Lower lobe of right lung (tissue), 2 donors: ENCODE results near the gene LINGO4. TPM values are rescaled to one million over a fixed set of nuclear protein-coding genes. Genes with fewer than 3 reads are reported as not detected.
A peak's percentile ranks its signal among the peaks of the same experiment; 100 is the strongest.
"Not testable (repeated sequence)": the region's sequence is repeated elsewhere in the genome, so short reads cannot be mapped to it uniquely, and the experiment has no call there.

Experiments
- ATAC-seq, 2 donors: fragments of 200-7000 bp; cut with Tn5 transposase; one replicate each; pipeline ENCODE4 v1.9.1; 2020 to 2022; ENCODE audit warnings: mild to moderate bottlenecking in 2 of 2, moderate library complexity in 2 of 2
- DNase-seq: peaks from one replicate; pipeline ENCODE4 v3.0.0-alpha.2; 2020
- H3K27ac ChIP-seq: fragments of 200-600 bp; one replicate; pipeline ENCODE4 v1.8.0; 2022
- H3K27me3 ChIP-seq: fragments of 200-600 bp; one replicate; pipeline ENCODE4 v1.8.0; 2022; ENCODE audit warnings: low read depth
- H3K36me3 ChIP-seq: fragments of 200-600 bp; one replicate; pipeline ENCODE4 v1.8.0; 2022; ENCODE audit warnings: mild to moderate bottlenecking
- H3K4me1 ChIP-seq: fragments of 200-600 bp; one replicate; pipeline ENCODE4 v1.8.0; 2022
- H3K4me3 ChIP-seq: fragments of 200-600 bp; one replicate; pipeline ENCODE4 v1.8.0; 2022; ENCODE audit warnings: mild to moderate bottlenecking
- H3K9me3 ChIP-seq: fragments of 200-600 bp; one replicate; pipeline ENCODE4 v1.8.0; 2022
- CTCF ChIP-seq: fragments of 200-600 bp; IDR thresholded peaks from one replicate; pipeline ENCODE4 v1.8.0; 2022; ENCODE audit warnings: antibody characterized with exemption, mild to moderate bottlenecking
- intact Hi-C: fragments of 100-400 bp; cut with DNase I; formaldehyde crosslinking; loops from one replicate; pipeline ENCODE4 v1.11.0; 2022
- total RNA-seq: library from RNA; stranded (reverse); fragmentation: NEBNext Ultra II Directional; extraction: Animal tissue kit (Norgen Biotek cat#: 25700); gene quantifications from one replicate; pipeline ENCODE4 v1.2.1, GENCODE V29; 2021
- donor health status: DM: no; HTN: yes; CAD: no; lungs with severe emphysema.

The LINGO4 gene
- total RNA-seq, 1 donor from 2014 or later = 0.50 TPM

- Histone ChIP-seq H3K36me3 (peaks cover 49% of the 10 kb centered on the region), H3K4me3 (no peak overlapping the region), H3K4me1 (no peaks in the 10 kb centered on the region), H3K9me3 (no peaks in the 10 kb centered on the region), H3K27ac (no peak overlapping the region), H3K27me3 (no peaks in the 10 kb centered on the region)
- intact Hi-C loops = no loop called here
- TF ChIP-seq CTCF = no peak
- ATAC-seq (peak; percentile 11 to 24), DNase-seq (no peak)
These were observed 31.5 kb downstream of the LINGO4 start for GRCh38 chr1:151773702-151774101.

GRCh38 chr1:151769270-151769669 is 35.9 kb downstream of the LINGO4 start:
- ATAC-seq, DNase-seq, H3K27ac ChIP-seq, H3K36me3 ChIP-seq, H3K9me3 ChIP-seq, H3K4me1 ChIP-seq, intact Hi-C loops, H3K4me3 ChIP-seq, H3K27me3 ChIP-seq: not testable (repeated sequence)

GRCh38 chr1:151768351-151769066 is 36.7 kb downstream of the LINGO4 start:
- H3K36me3 ChIP-seq, intact Hi-C loops, H3K4me3 ChIP-seq, DNase-seq, H3K9me3 ChIP-seq, H3K27me3 ChIP-seq: not testable (repeated sequence)
- ATAC-seq = peak; percentile 79 to 84
- H3K27ac ChIP-seq = peak overlapping the region; percentile 47
- H3K4me1 ChIP-seq = peaks cover 14% of the 10 kb centered on the region

- peak in 1 of 2 donors; percentile 7 for ATAC-seq
- no peaks in the 10 kb centered on the region for H3K9me3 ChIP-seq
- H3K4me1 ChIP-seq = peaks cover 14% of the 10 kb centered on the region
- peak overlapping the region; percentile 75 for H3K4me3 ChIP-seq
- no peak for TF ChIP-seq CTCF
- peak overlapping the region; percentile 86 for H3K27ac ChIP-seq
- DNase-seq = no peak
- H3K36me3 ChIP-seq = peaks cover 32% of the 10 kb centered on the region
- H3K27me3 ChIP-seq = no peaks in the 10 kb centered on the region
- intact Hi-C loops = no loop called here
These were observed 41.2 kb downstream of the LINGO4 start for GRCh38 chr1:151763990-151764389.

GRCh38 chr1:151762941-151763921 is 42.0 kb downstream of the LINGO4 start, which contains the start of gene MRPL9:
Gene MRPL9, minus strand, starts transcription at chr1:151763496. Its CDS starts 17 bp downstream, at chr1:151763479.
- H3K27ac ChIP-seq = peak within 1 kb of the TSS; percentile 86
- intact Hi-C loops = no loop called here
- no peak for TF ChIP-seq CTCF
- DNase-seq (peak; percentile 87), ATAC-seq (peak; percentile 97 to 99)
- peaks cover 14% of the 10 kb centered on the region for H3K4me1 ChIP-seq
- H3K27me3 ChIP-seq = no peaks in the 10 kb centered on the region
- H3K4me3 ChIP-seq = peak within 1 kb of the TSS; percentile 75
- H3K36me3 ChIP-seq = peaks cover 39% of the 10 kb centered on the region
- no peaks in the 10 kb centered on the region for H3K9me3 ChIP-seq

GRCh38 chr1:151760597-151761385 is 44.4 kb downstream of the LINGO4 start:
- H3K27me3 ChIP-seq = no peaks in the 10 kb centered on the region
- peaks cover 8% of the 10 kb centered on the region for H3K4me1 ChIP-seq
- H3K9me3 ChIP-seq = no peaks in the 10 kb centered on the region
- TF ChIP-seq CTCF = no peak
- no peak overlapping the region for H3K27ac ChIP-seq
- intact Hi-C loops = no loop called here
- H3K36me3 ChIP-seq = peaks cover 43% of the 10 kb centered on the region
- DNase-seq (no peak), ATAC-seq (no peak)
- no peak overlapping the region for H3K4me3 ChIP-seq
